ENCODE results near the gene SHH. TPM values are rescaled to one million over a fixed set of nuclear protein-coding genes. Genes with fewer than 3 reads are reported as not detected.

The SHH gene
- polyA plus RNA-seq, 1 donor (not counting 4 experiments of a cell fraction or from before 2014, with no cell fraction given) = not detected

DNA sequence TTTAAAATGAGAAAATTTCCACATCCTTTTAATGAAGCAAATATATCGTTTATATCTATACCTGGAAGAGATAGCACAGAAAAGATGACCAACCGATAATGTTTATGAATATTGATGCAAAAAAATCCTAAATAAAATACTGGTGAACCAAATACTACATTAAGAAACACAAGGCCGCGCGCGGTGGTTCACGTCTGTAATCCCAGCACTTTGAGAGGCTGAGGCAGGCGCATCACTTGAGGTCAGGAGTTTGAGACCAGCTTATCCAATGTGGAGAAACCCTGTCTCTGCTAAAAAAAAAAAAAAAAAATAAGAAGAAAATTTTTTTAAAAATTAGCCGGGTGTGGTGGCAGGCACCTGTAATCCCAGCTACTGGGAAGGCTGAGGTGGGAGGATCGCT lies 25.8 kb downstream of the SHH start:
- Histone ChIP-seq H3K4me1 (ENCODE audit: control insufficient read depth, extremely low read depth, insufficient read depth, low read length) (peaks cover 10% of the 10 kb centered on the region), H2AFZ (ENCODE audit: control insufficient read depth, low read length) (no peak overlapping the region), H3K9me3 (ENCODE audit: control insufficient read depth, low read depth, low read length) (no peaks in the 10 kb centered on the region), H3K27ac (ENCODE audit: control insufficient read depth, insufficient read depth, low read length) (no peak overlapping the region), H3K79me2 (ENCODE audit: control insufficient read depth, insufficient read depth, low read length) (no peaks in the 10 kb centered on the region), H3K9ac (ENCODE audit: control insufficient read depth, extremely low read depth, insufficient read depth, low read length) (no peak overlapping the region), H3K4me2 (ENCODE audit: control insufficient read depth, extremely low read depth, insufficient read depth, low read depth, low read length) (no peak overlapping the region), H3K9me1 (ENCODE audit: control insufficient read depth, extremely low read depth, insufficient read depth, low read length) (no peaks in the 10 kb centered on the region), H3K27me3 (ENCODE audit: control insufficient read depth, extremely low read depth, insufficient read depth, low read length) (peaks cover 9% of the 10 kb centered on the region), H3K36me3 (ENCODE audit: control insufficient read depth in 2 of 2, extremely low read depth in 1 of 2, insufficient read depth in 2 of 2, low read length in 2 of 2) (peaks cover 0 to under 1% of the 10 kb centered on the region in 2 experiments), H3K4me3 (ENCODE audit: control insufficient read depth in 2 of 3, extremely low read depth in 1 of 3, insufficient read depth in 2 of 3, low read depth in 1 of 3, low read length in 3 of 3) (no peak overlapping the region), H4K20me1 (ENCODE audit: control insufficient read depth, extremely low read depth, insufficient read depth, low read length) (no peaks in the 10 kb centered on the region)
- no peak for FAIRE-seq
- DNase-seq (ENCODE audit: low read depth, low spot score) = no peak
- dilution Hi-C loops (cut with MboI; ENCODE audit: extremely low pct_ligation_motif_present, low sequenced_read_pairs) = no loop called here
- TF ChIP-seq, protein P1, sequence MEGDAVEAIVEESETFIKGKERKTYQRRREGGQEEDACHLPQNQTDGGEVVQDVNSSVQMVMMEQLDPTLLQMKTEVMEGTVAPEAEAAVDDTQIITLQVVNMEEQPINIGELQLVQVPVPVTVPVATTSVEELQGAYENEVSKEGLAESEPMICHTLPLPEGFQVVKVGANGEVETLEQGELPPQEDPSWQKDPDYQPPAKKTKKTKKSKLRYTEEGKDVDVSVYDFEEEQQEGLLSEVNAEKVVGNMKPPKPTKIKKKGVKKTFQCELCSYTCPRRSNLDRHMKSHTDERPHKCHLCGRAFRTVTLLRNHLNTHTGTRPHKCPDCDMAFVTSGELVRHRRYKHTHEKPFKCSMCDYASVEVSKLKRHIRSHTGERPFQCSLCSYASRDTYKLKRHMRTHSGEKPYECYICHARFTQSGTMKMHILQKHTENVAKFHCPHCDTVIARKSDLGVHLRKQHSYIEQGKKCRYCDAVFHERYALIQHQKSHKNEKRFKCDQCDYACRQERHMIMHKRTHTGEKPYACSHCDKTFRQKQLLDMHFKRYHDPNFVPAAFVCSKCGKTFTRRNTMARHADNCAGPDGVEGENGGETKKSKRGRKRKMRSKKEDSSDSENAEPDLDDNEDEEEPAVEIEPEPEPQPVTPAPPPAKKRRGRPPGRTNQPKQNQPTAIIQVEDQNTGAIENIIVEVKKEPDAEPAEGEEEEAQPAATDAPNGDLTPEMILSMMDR (optimal IDR thresholded peaks at IDR 0.05 in 1 of 3, IDR thresholded peaks at IDR 0.05 in 1 of 3, conservative IDR thresholded peaks at IDR 0.05 in 1 of 3; ENCODE audit: extremely low read depth in 1 of 3, insufficient read depth in 2 of 3, low read length in 3 of 3) = no peak
- TF ChIP-seq EZH2 (IDR thresholded peaks at IDR 0.05; ENCODE audit: low read length) = no peak

DNA sequence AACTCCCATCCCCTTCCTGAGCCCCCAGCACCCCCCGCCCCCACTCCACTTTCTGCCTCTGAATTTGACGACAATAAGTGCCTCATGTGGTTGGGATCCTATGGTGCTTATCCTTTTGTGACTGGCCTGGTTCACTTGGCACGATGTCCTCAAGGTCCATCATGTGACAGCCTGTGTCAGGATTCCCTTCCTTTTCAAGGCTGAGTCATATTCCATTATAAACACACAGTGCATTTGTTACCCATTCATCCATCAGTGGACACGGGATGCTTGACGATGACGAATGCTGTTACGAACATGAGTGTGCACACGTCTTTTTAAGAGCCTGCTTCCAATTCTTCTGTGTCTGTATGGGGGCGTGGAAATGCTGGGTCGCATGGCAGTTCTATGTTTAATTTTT lies 26.7 kb downstream of the SHH start:
- FAIRE-seq = no peak
- H3K36me3 ChIP-seq (ENCODE audit: control insufficient read depth in 2 of 2, extremely low read depth in 1 of 2, insufficient read depth in 2 of 2, low read length in 2 of 2) = peaks cover 0 to 3% of the 10 kb centered on the region in 2 experiments
- peaks cover 9% of the 10 kb centered on the region for H3K27me3 ChIP-seq (ENCODE audit: control insufficient read depth, extremely low read depth, insufficient read depth, low read length)
- no peaks in the 10 kb centered on the region for H4K20me1 ChIP-seq (ENCODE audit: control insufficient read depth, extremely low read depth, insufficient read depth, low read length)
- no peak overlapping the region for H2AFZ ChIP-seq (ENCODE audit: control insufficient read depth, low read length)
- TF ChIP-seq, protein P1 (optimal IDR thresholded peaks at IDR 0.05 in 1 of 3, IDR thresholded peaks at IDR 0.05 in 1 of 3, conservative IDR thresholded peaks at IDR 0.05 in 1 of 3; ENCODE audit: extremely low read depth in 1 of 3, insufficient read depth in 2 of 3, low read length in 3 of 3) = no peak
- no peak for TF ChIP-seq EZH2 (IDR thresholded peaks at IDR 0.05; ENCODE audit: low read length)
- no peak for DNase-seq (ENCODE audit: low read depth, low spot score)
- H3K9me3 ChIP-seq (ENCODE audit: control insufficient read depth, low read depth, low read length) = no peaks in the 10 kb centered on the region
- dilution Hi-C loops (cut with MboI; ENCODE audit: extremely low pct_ligation_motif_present, low sequenced_read_pairs) = no loop called here
- no peak overlapping the region for H3K9ac ChIP-seq (ENCODE audit: control insufficient read depth, extremely low read depth, insufficient read depth, low read length)
- H3K4me3 ChIP-seq (ENCODE audit: control insufficient read depth in 2 of 3, extremely low read depth in 1 of 3, insufficient read depth in 2 of 3, low read depth in 1 of 3, low read length in 3 of 3) = no peak overlapping the region
- H3K9me1 ChIP-seq (ENCODE audit: control insufficient read depth, extremely low read depth, insufficient read depth, low read length) = no peaks in the 10 kb centered on the region
- H3K4me2 ChIP-seq (ENCODE audit: control insufficient read depth, extremely low read depth, insufficient read depth, low read depth, low read length) = no peak overlapping the region
- H3K27ac ChIP-seq (ENCODE audit: control insufficient read depth, insufficient read depth, low read length) = no peak overlapping the region
- H3K79me2 ChIP-seq (ENCODE audit: control insufficient read depth, insufficient read depth, low read length) = no peaks in the 10 kb centered on the region
- H3K4me1 ChIP-seq (ENCODE audit: control insufficient read depth, extremely low read depth, insufficient read depth, low read length) = peaks cover 10% of the 10 kb centered on the region
